ENCODE measurements around the gene PEX6. TPM values are rescaled to one million over a fixed set of nuclear protein-coding genes. Genes with fewer than 3 reads are reported as not detected.

Gene PEX6
- total RNA-seq, 1 donor from 2014 or later, result 32.4 TPM

- Histone ChIP-seq H3K27ac (ENCODE audit: low read depth, low read length) (no peak overlapping the region), H3K9ac (ENCODE audit: low read depth in 1 of 3, low read length in 3 of 3) (no peak overlapping the region), H3K9me3 (ENCODE audit: control insufficient read depth in 3 of 3, low read length in 3 of 3) (no peaks in the 10 kb centered on the region), H3K4me1 (ENCODE audit: control insufficient read depth in 3 of 3, insufficient read depth in 3 of 3, low read length in 3 of 3) (peaks cover 0 to 11% (median 4%) of the 10 kb centered on the region in 3 donors), H3K36me3 (ENCODE audit: control insufficient read depth in 3 of 3, insufficient read depth in 3 of 3, low read length in 3 of 3) (peaks cover 24 to 51% (median 49%) of the 10 kb centered on the region in 3 donors), H3K27me3 (ENCODE audit: control insufficient read depth in 3 of 3, insufficient read depth in 3 of 3, low read length in 3 of 3) (no peaks in the 10 kb centered on the region), H3K4me3 (ENCODE audit: low read length in 3 of 3) (no peak overlapping the region)
Observed at GRCh38 chr6:42969431-42969830, 9.6 kb downstream of the PEX6 start.

- Histone ChIP-seq H3K4me1 (ENCODE audit: control insufficient read depth in 3 of 3, insufficient read depth in 3 of 3, low read length in 3 of 3) (peaks cover 0 to 11% (median 4%) of the 10 kb centered on the region in 3 donors), H3K27ac (ENCODE audit: low read depth, low read length) (no peak overlapping the region), H3K9me3 (ENCODE audit: control insufficient read depth in 3 of 3, low read length in 3 of 3) (no peaks in the 10 kb centered on the region), H3K27me3 (ENCODE audit: control insufficient read depth in 3 of 3, insufficient read depth in 3 of 3, low read length in 3 of 3) (no peaks in the 10 kb centered on the region), H3K9ac (ENCODE audit: low read depth in 1 of 3, low read length in 3 of 3) (no peak overlapping the region), H3K4me3 (ENCODE audit: low read length in 3 of 3) (no peak overlapping the region), H3K36me3 (ENCODE audit: control insufficient read depth in 3 of 3, insufficient read depth in 3 of 3, low read length in 3 of 3) (peaks cover 29 to 55% (median 53%) of the 10 kb centered on the region in 3 donors)
Observed at GRCh38 chr6:42968783-42969182, 10.2 kb downstream of the PEX6 start.

- Histone ChIP-seq H3K36me3 (ENCODE audit: control insufficient read depth in 3 of 3, insufficient read depth in 3 of 3, low read length in 3 of 3) (peaks cover 32 to 56% (median 55%) of the 10 kb centered on the region in 3 donors), H3K4me3 (ENCODE audit: low read length in 3 of 3) (no peak overlapping the region), H3K27ac (ENCODE audit: low read depth, low read length) (no peak overlapping the region), H3K4me1 (ENCODE audit: control insufficient read depth in 3 of 3, insufficient read depth in 3 of 3, low read length in 3 of 3) (peaks cover 0 to 11% (median 4%) of the 10 kb centered on the region in 3 donors), H3K9ac (ENCODE audit: low read depth in 1 of 3, low read length in 3 of 3) (no peak overlapping the region), H3K9me3 (ENCODE audit: control insufficient read depth in 3 of 3, low read length in 3 of 3) (no peaks in the 10 kb centered on the region), H3K27me3 (ENCODE audit: control insufficient read depth in 3 of 3, insufficient read depth in 3 of 3, low read length in 3 of 3) (no peaks in the 10 kb centered on the region)
Observed at GRCh38 chr6:42968126-42968701, 10.8 kb downstream of the PEX6 start.

GRCh38 chr6:42967228-42967627 is 11.8 kb downstream of the PEX6 start:
- H3K9ac ChIP-seq (ENCODE audit: low read depth in 1 of 3, low read length in 3 of 3), result no peak overlapping the region
- no peak overlapping the region for H3K4me3 ChIP-seq (ENCODE audit: low read length in 3 of 3)
- H3K9me3 ChIP-seq (ENCODE audit: control insufficient read depth in 3 of 3, low read length in 3 of 3), result no peaks in the 10 kb centered on the region
- H3K27me3 ChIP-seq (ENCODE audit: control insufficient read depth in 3 of 3, insufficient read depth in 3 of 3, low read length in 3 of 3), result no peaks in the 10 kb centered on the region
- no peak overlapping the region for H3K27ac ChIP-seq (ENCODE audit: low read depth, low read length)
- peaks cover 0 to 11% (median 4%) of the 10 kb centered on the region in 3 donors for H3K4me1 ChIP-seq (ENCODE audit: control insufficient read depth in 3 of 3, insufficient read depth in 3 of 3, low read length in 3 of 3)
- H3K36me3 ChIP-seq (ENCODE audit: control insufficient read depth in 3 of 3, insufficient read depth in 3 of 3, low read length in 3 of 3), result peaks cover 36 to 64% (median 62%) of the 10 kb centered on the region in 3 donors

GRCh38 chr6:42966571-42966970 is 12.4 kb downstream of the PEX6 start:
- Histone ChIP-seq H3K9me3 (ENCODE audit: control insufficient read depth in 3 of 3, low read length in 3 of 3) (no peaks in the 10 kb centered on the region), H3K27me3 (ENCODE audit: control insufficient read depth in 3 of 3, insufficient read depth in 3 of 3, low read length in 3 of 3) (no peaks in the 10 kb centered on the region), H3K4me3 (ENCODE audit: low read length in 3 of 3) (no peak overlapping the region), H3K4me1 (ENCODE audit: control insufficient read depth in 3 of 3, insufficient read depth in 3 of 3, low read length in 3 of 3) (peaks cover 0 to 6% (median 4%) of the 10 kb centered on the region in 3 donors), H3K36me3 (ENCODE audit: control insufficient read depth in 3 of 3, insufficient read depth in 3 of 3, low read length in 3 of 3) (peaks cover 36 to 67% (median 66%) of the 10 kb centered on the region in 3 donors), H3K9ac (ENCODE audit: low read depth in 1 of 3, low read length in 3 of 3) (no peak overlapping the region), H3K27ac (ENCODE audit: low read depth, low read length) (no peak overlapping the region)

GRCh38 chr6:42963855-42964605 is 15.0 kb downstream of the PEX6 start:
- Histone ChIP-seq H3K4me1 (ENCODE audit: control insufficient read depth in 3 of 3, insufficient read depth in 3 of 3, low read length in 3 of 3) (peaks cover 14 to 17% (median 15%) of the 10 kb centered on the region in 3 donors), H3K4me3 (ENCODE audit: low read length in 3 of 3) (no peak overlapping the region), H3K9ac (ENCODE audit: low read depth in 1 of 3, low read length in 3 of 3) (no peak overlapping the region), H3K9me3 (ENCODE audit: control insufficient read depth in 3 of 3, low read length in 3 of 3) (no peaks in the 10 kb centered on the region), H3K27ac (ENCODE audit: low read depth, low read length) (no peak overlapping the region), H3K36me3 (ENCODE audit: control insufficient read depth in 3 of 3, insufficient read depth in 3 of 3, low read length in 3 of 3) (peaks cover 32 to 58% (median 57%) of the 10 kb centered on the region in 3 donors), H3K27me3 (ENCODE audit: control insufficient read depth in 3 of 3, insufficient read depth in 3 of 3, low read length in 3 of 3) (no peaks in the 10 kb centered on the region)

GRCh38 chr6:42963179-42963854 is 15.7 kb downstream of the PEX6 start:
- peaks cover 29 to 51% (median 49%) of the 10 kb centered on the region in 3 donors for H3K36me3 ChIP-seq (ENCODE audit: control insufficient read depth in 3 of 3, insufficient read depth in 3 of 3, low read length in 3 of 3)
- no peak overlapping the region for H3K9ac ChIP-seq (ENCODE audit: low read depth in 1 of 3, low read length in 3 of 3)
- H3K27ac ChIP-seq (ENCODE audit: low read depth, low read length), result no peak overlapping the region
- peaks cover 14 to 17% (median 15%) of the 10 kb centered on the region in 3 donors for H3K4me1 ChIP-seq (ENCODE audit: control insufficient read depth in 3 of 3, insufficient read depth in 3 of 3, low read length in 3 of 3)
- H3K4me3 ChIP-seq (ENCODE audit: low read length in 3 of 3), result no peak overlapping the region
- no peaks in the 10 kb centered on the region for H3K9me3 ChIP-seq (ENCODE audit: control insufficient read depth in 3 of 3, low read length in 3 of 3)
- H3K27me3 ChIP-seq (ENCODE audit: control insufficient read depth in 3 of 3, insufficient read depth in 3 of 3, low read length in 3 of 3), result no peaks in the 10 kb centered on the region

- peaks cover 29 to 50% (median 48%) of the 10 kb centered on the region in 3 donors for H3K36me3 ChIP-seq (ENCODE audit: control insufficient read depth in 3 of 3, insufficient read depth in 3 of 3, low read length in 3 of 3)
Observed at GRCh38 chr6:42962502-42963178, 16.3 kb downstream of the PEX6 start.

GRCh38 chr6:42962096-42962495 is 16.9 kb downstream of the PEX6 start:
- H3K4me3 ChIP-seq (ENCODE audit: low read length in 3 of 3), result no peak overlapping the region
- H3K9me3 ChIP-seq (ENCODE audit: control insufficient read depth in 3 of 3, low read length in 3 of 3), result no peaks in the 10 kb centered on the region
- no peaks in the 10 kb centered on the region for H3K27me3 ChIP-seq (ENCODE audit: control insufficient read depth in 3 of 3, insufficient read depth in 3 of 3, low read length in 3 of 3)
- no peak overlapping the region for H3K9ac ChIP-seq (ENCODE audit: low read depth in 1 of 3, low read length in 3 of 3)
- H3K4me1 ChIP-seq (ENCODE audit: control insufficient read depth in 3 of 3, insufficient read depth in 3 of 3, low read length in 3 of 3), result peaks cover 14 to 17% (median 15%) of the 10 kb centered on the region in 3 donors
- peaks cover 25 to 45% (median 43%) of the 10 kb centered on the region in 3 donors for H3K36me3 ChIP-seq (ENCODE audit: control insufficient read depth in 3 of 3, insufficient read depth in 3 of 3, low read length in 3 of 3)
- no peak overlapping the region for H3K27ac ChIP-seq (ENCODE audit: low read depth, low read length)

More at GRCh38 chr6:42962502-42963178, 16.3 kb downstream of the PEX6 start:
- no peak overlapping the region for H3K4me3 ChIP-seq (ENCODE audit: low read length in 3 of 3)
- no peaks in the 10 kb centered on the region for H3K27me3 ChIP-seq (ENCODE audit: control insufficient read depth in 3 of 3, insufficient read depth in 3 of 3, low read length in 3 of 3)
- no peak overlapping the region for H3K27ac ChIP-seq (ENCODE audit: low read depth, low read length)
- H3K9me3 ChIP-seq (ENCODE audit: control insufficient read depth in 3 of 3, low read length in 3 of 3), result no peaks in the 10 kb centered on the region
- no peak overlapping the region for H3K9ac ChIP-seq (ENCODE audit: low read depth in 1 of 3, low read length in 3 of 3)
- peaks cover 14 to 17% (median 15%) of the 10 kb centered on the region in 3 donors for H3K4me1 ChIP-seq (ENCODE audit: control insufficient read depth in 3 of 3, insufficient read depth in 3 of 3, low read length in 3 of 3)
